Gastroesophageal sphincter (tissue), 3 donors: ENCODE measurements around the gene ABCC10.

Source experiments
- POLR2A ChIP-seq, 2 donors: fragments of 450-650 bp; IDR thresholded peaks; one replicate each; pipeline ENCODE4 v1.6.1; 2017; ENCODE audit warnings: antibody characterized with exemption in 2 of 2, mild to moderate bottlenecking in 2 of 2, moderate library complexity in 1 of 2
- POLR2AphosphoS5 ChIP-seq: sonication (generic); formaldehyde crosslinking; IDR thresholded peaks from one replicate; pipeline ENCODE4 v1.6.1; 2017; ENCODE audit warnings: antibody characterized with exemption
- TF ChIP-seq, protein P1 (sequence below), 4 experiments: fragments of 200-600 bp in 2 of 4; fragments of 450-650 bp in 2 of 4; sonication (generic) in 1 of 4; IDR thresholded peaks; one replicate each; pipeline ENCODE4 v1.5.1; 2017 to 2019; ENCODE audit warnings: antibody characterized with exemption in 4 of 4, mild to moderate bottlenecking in 2 of 4, moderate library complexity in 2 of 4

DNA sequence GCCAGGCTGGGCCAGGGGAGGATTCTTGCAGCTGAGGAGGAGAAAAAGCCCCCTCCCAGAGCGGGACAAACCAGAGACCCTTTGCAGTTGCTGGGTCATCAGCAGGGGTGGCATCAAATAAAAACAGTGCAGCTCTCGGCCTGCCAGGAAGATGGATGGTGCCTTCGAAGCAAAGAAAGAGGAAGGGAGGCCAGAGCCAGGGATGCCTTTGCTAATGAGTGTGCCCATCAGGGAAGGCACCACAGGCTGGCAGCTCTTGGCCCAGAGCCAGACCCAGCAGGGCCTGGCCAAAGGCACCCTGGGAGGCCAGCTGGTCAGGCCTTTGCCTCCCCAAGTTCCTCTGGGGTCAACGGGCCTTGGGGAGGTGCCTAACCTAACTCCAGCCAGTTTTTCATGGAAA lies 31.6 kb upstream of the ABCC10 start:
- TF ChIP-seq, protein P1, sequence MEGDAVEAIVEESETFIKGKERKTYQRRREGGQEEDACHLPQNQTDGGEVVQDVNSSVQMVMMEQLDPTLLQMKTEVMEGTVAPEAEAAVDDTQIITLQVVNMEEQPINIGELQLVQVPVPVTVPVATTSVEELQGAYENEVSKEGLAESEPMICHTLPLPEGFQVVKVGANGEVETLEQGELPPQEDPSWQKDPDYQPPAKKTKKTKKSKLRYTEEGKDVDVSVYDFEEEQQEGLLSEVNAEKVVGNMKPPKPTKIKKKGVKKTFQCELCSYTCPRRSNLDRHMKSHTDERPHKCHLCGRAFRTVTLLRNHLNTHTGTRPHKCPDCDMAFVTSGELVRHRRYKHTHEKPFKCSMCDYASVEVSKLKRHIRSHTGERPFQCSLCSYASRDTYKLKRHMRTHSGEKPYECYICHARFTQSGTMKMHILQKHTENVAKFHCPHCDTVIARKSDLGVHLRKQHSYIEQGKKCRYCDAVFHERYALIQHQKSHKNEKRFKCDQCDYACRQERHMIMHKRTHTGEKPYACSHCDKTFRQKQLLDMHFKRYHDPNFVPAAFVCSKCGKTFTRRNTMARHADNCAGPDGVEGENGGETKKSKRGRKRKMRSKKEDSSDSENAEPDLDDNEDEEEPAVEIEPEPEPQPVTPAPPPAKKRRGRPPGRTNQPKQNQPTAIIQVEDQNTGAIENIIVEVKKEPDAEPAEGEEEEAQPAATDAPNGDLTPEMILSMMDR (IDR thresholded peaks at IDR 0.05), result no peak
- no peak for TF ChIP-seq POLR2AphosphoS5
- no peak for TF ChIP-seq POLR2A (IDR thresholded peaks at IDR 0.05)
